Spinal cord (tissue), 10 donors: Measurements from ENCODE around the gene LEPROT. TPM values are rescaled to one million over a fixed set of nuclear protein-coding genes. Genes with fewer than 3 reads are reported as not detected.

Experiments
- DNase-seq, 6 donors: peaks; one replicate each; pipeline versions ENCODE4 v3.0.0 to v3.0.0-alpha.2; 2013 to 2015; ENCODE audit warnings: low spot score in 6 of 6, low read depth in 4 of 6
- H3K27ac ChIP-seq: one replicate; pipeline ENCODE4 v1.5.1; 2013; ENCODE audit warnings: low read depth, low read length, control low read depth
- H3K27me3 ChIP-seq: one replicate; pipeline ENCODE4 v1.6.1; 2013; ENCODE audit warnings: low read length; ENCODE audit not compliant: control insufficient read depth, insufficient read depth
- H3K36me3 ChIP-seq: one replicate; pipeline ENCODE4 v1.6.1; 2013; ENCODE audit warnings: low read length; ENCODE audit not compliant: control insufficient read depth, insufficient read depth
- H3K4me1 ChIP-seq: one replicate; pipeline ENCODE4 v1.6.1; 2013; ENCODE audit warnings: low read length; ENCODE audit not compliant: control insufficient read depth, insufficient read depth
- H3K4me3 ChIP-seq: one replicate; pipeline ENCODE4 v1.5.1; 2013; ENCODE audit warnings: low read depth, low read length, control low read depth
- H3K9me3 ChIP-seq: one replicate; pipeline ENCODE4 v1.6.1; 2013; ENCODE audit warnings: low read length; ENCODE audit not compliant: control insufficient read depth, insufficient read depth
- WGBS: methylation state at CpG from one replicate; pipeline ENCODE4 v1.1.5; 2013; ENCODE audit warnings: missing lambda C conversion rate; ENCODE audit not compliant: insufficient coverage; 5-methylcytosine and 5-hydroxymethylcytosine counted together
- polyA plus RNA-seq, 2 donors: library from polyadenylated mRNA; unstranded; fragments of 120-200 nt; gene quantifications; one replicate each; pipeline ENCODE4 v1.2.1, GENCODE V29; 2013; ENCODE audit not compliant: insufficient read length in 2 of 2
- total RNA-seq, 2 donors: library from RNA; depleted of rRNA in 1 of 2; stranded (reverse); fragments of 120-200 nt in 1 of 2; fragments of >200 nt in 1 of 2; gene quantifications; one replicate each; pipeline versions ENCODE4 v1.2.3 to v1.2.4, GENCODE V29; 2013 to 2014
- donor health status: healthy.

Gene LEPROT
- total and polyA plus RNA-seq, 4 donors: 49.8 to 82.6 (median 62.5) TPM

GRCh38 chr1:65409314-65409713 is 11.2 kb upstream of the LEPROT start:
- no peak overlapping the region for H3K27ac ChIP-seq
- no peaks in the 10 kb centered on the region for H3K4me1 ChIP-seq
- no CpG with 5 or more reads among the region's 1 CpG for WGBS
- no peak for DNase-seq
- no peaks in the 10 kb centered on the region for H3K27me3 ChIP-seq
- peaks cover 10% of the 10 kb centered on the region for H3K36me3 ChIP-seq
- H3K9me3 ChIP-seq: no peaks in the 10 kb centered on the region
- no peak overlapping the region for H3K4me3 ChIP-seq

DNA sequence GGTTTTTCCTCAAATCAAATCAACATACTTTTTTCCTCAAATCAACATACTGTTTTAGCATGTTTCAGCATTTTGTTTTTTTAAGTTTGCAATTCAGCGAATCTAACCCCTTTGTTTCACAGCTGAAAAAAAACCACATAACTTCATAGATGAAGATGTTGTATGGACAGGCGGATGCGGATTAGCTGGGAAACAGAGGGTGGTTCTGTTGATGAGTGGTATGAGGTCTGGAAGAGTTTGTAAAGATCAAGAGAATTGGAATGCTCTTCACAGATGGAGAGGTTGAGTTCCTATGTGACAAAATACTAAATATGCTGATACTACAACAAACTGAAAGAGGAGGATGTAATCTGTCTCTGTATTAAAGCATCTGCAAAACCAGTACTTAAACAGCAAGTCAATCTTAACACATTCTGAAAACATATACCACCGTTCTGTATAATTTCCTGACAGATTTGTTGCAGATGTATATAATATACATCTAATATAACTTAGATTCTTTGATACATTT is 10.6 kb upstream of the LEPROT start:
- Histone ChIP-seq H3K27me3 (no peaks in the 10 kb centered on the region), H3K27ac (no peak overlapping the region), H3K36me3 (peaks cover 10% of the 10 kb centered on the region), H3K9me3 (no peaks in the 10 kb centered on the region), H3K4me1 (no peaks in the 10 kb centered on the region), H3K4me3 (no peak overlapping the region)
- no peak for DNase-seq
- no CpG with 5 or more reads among the region's 4 CpGs for WGBS

DNA sequence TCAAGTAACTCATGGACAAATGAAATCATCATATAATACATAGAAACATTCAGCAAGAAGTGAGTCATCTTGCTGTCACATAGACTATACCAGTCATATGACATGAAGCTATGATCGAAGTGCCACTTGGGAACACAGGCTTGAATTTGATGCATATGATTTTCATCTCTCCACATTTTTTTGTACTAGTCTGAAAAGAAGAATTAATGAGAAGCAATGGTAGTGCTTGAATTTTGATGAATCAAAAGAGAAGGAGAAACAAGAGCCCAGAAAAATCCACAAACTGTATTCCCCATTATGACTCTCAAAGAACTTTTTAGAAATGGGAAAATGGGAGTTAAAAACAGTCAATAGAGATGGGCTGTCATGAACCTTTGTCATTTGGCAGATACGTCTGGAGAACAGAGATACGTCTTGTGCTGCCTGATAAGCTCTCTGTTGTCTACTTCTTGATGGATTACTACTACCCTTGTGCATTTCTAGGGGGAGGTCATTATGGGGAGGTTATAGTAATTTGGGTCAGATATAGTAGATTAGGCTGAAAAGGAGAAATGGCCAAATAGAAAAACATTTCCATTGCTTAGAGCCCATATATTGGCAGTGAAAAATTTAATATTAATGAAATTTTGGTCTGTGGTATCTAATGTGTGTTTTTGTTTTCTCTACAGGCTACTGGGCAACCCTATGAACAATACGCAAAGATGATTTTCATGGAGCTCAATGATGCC is 8.0 kb upstream of the LEPROT start:
- no peak overlapping the region for H3K4me3 ChIP-seq
- DNase-seq: no peak
- H3K4me1 ChIP-seq: no peaks in the 10 kb centered on the region
- peaks cover 1% of the 10 kb centered on the region for H3K36me3 ChIP-seq
- no peaks in the 10 kb centered on the region for H3K27me3 ChIP-seq
- H3K9me3 ChIP-seq: no peaks in the 10 kb centered on the region
- no peak overlapping the region for H3K27ac ChIP-seq
- WGBS: no CpG with 5 or more reads among the region's 4 CpGs

GRCh38 chr1:65412984-65413375 is 7.5 kb upstream of the LEPROT start:
- DNase-seq: no peak
- no peak overlapping the region for H3K4me3 ChIP-seq

GRCh38 chr1:65414538-65414937 is 5.9 kb upstream of the LEPROT start:
- Histone ChIP-seq H3K27me3 (no peaks in the 10 kb centered on the region), H3K36me3 (no peaks in the 10 kb centered on the region), H3K9me3 (no peaks in the 10 kb centered on the region), H3K27ac (no peak overlapping the region), H3K4me1 (peaks cover under 1% of the 10 kb centered on the region), H3K4me3 (no peak overlapping the region)
- WGBS: no CpG with 5 or more reads among the region's 4 CpGs
- no peak for DNase-seq

More at GRCh38 chr1:65412984-65413375, 7.5 kb upstream of the LEPROT start:
- no peaks in the 10 kb centered on the region for H3K27me3 ChIP-seq
- no peaks in the 10 kb centered on the region for H3K4me1 ChIP-seq
- H3K9me3 ChIP-seq: no peaks in the 10 kb centered on the region
- H3K36me3 ChIP-seq: no peaks in the 10 kb centered on the region
- no CpG with 5 or more reads among the region's 3 CpGs for WGBS
- H3K27ac ChIP-seq: no peak overlapping the region

- Histone ChIP-seq H3K27ac (no peak overlapping the region), H3K4me3 (no peak overlapping the region), H3K9me3 (no peaks in the 10 kb centered on the region), H3K36me3 (no peaks in the 10 kb centered on the region), H3K4me1 (peaks cover 6% of the 10 kb centered on the region), H3K27me3 (no peaks in the 10 kb centered on the region)
- WGBS: no CpG with 5 or more reads among the region's 1 CpG
- DNase-seq: no peak
These were observed 3.7 kb upstream of the LEPROT start for GRCh38 chr1:65416767-65417166.

- no peaks in the 10 kb centered on the region for H3K9me3 ChIP-seq
- H3K36me3 ChIP-seq: no peaks in the 10 kb centered on the region
- H3K27ac ChIP-seq: no peak overlapping the region
- no peak overlapping the region for H3K4me3 ChIP-seq
- no peak for DNase-seq
- peaks cover 13% of the 10 kb centered on the region for H3K4me1 ChIP-seq
- WGBS: no CpG with 5 or more reads among the region's 2 CpGs
- no peaks in the 10 kb centered on the region for H3K27me3 ChIP-seq
These were observed 2.7 kb upstream of the LEPROT start for GRCh38 chr1:65417729-65418128.

DNA sequence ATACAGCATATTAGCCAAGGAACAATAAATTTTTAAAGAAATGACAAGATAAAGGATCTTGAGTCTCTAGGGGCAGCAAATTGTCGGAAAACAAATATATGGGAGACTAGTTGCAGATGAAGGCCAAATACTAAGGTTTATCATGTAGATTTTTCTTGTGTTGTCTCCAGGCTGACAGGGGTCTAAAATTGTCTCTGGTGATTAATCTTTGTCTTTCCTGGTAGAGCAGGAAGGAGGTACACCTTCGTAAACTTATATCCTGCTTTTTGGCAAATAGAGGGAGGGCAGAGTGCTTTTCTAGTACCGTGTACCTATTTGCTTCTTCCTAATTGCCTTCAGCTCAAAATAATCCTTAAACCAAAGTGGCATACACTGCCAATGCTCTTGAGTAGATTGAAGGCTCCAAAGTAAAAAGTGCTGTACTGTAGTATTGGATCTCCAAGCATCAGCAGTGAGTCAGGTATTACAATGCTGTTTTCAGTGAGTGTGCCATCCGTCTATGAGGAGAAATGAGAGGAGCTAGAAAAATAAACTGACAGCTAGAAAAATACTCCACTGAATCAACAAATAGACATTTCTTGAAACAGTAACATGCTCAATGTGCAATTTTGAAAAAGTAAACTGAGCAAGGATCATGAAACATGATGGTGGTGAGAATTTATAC is 1.8 kb upstream of the LEPROT start:
- peaks cover 14% of the 10 kb centered on the region for H3K4me1 ChIP-seq
- H3K27me3 ChIP-seq: no peaks in the 10 kb centered on the region
- H3K4me3 ChIP-seq: no peak overlapping the region
- no peaks in the 10 kb centered on the region for H3K36me3 ChIP-seq
- DNase-seq: peak in 1 of 6 donors; percentile 3
- WGBS: 100% methylated on average over 2 of the region's 4 CpGs
- H3K9me3 ChIP-seq: no peaks in the 10 kb centered on the region
- no peak overlapping the region for H3K27ac ChIP-seq

- H3K36me3 ChIP-seq: no peaks in the 10 kb centered on the region
- peak overlapping the region; percentile 74 for H3K4me3 ChIP-seq
- no peaks in the 10 kb centered on the region for H3K27me3 ChIP-seq
- DNase-seq: peak; percentile 78 to 98 (median 88)
- under 1% methylated on average over 46 of the region's 52 CpGs for WGBS
- H3K27ac ChIP-seq: peak overlapping the region; percentile 99
- peaks cover 14% of the 10 kb centered on the region for H3K4me1 ChIP-seq
- H3K9me3 ChIP-seq: no peaks in the 10 kb centered on the region
These were observed 533 bp upstream of the LEPROT start for GRCh38 chr1:65419681-65420589.
